ENCODE results near the gene SERHL2.
"Not testable (repeated sequence)": the region's sequence is repeated elsewhere in the genome, so short reads cannot be mapped to it uniquely, and the experiment has no call there.

Gene SERHL2

DNA sequence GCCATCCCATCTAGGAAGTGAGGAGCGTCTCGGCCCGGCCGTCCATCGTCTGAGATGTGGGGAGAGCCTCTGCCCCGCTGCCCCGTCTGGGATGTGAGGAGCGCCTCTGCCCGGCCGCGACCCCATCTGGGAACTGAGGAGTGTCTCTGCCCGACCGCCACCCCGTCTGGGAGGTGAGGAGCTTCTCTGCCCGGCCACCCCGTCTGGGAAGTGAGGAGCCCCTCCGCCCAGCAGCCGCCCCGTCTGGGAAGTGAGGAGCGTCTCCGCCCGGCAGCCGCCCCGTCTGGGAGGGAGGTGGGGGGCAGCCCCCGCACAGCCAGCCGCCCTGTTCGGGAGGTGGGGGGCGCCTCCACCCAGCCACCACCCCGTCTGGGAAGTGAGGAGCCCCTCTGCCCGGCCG lies 53.9 kb downstream of the SERHL2 start:
- DNase-seq (ENCODE audit: low read depth in 2 of 2) = not testable (repeated sequence)

DNA sequence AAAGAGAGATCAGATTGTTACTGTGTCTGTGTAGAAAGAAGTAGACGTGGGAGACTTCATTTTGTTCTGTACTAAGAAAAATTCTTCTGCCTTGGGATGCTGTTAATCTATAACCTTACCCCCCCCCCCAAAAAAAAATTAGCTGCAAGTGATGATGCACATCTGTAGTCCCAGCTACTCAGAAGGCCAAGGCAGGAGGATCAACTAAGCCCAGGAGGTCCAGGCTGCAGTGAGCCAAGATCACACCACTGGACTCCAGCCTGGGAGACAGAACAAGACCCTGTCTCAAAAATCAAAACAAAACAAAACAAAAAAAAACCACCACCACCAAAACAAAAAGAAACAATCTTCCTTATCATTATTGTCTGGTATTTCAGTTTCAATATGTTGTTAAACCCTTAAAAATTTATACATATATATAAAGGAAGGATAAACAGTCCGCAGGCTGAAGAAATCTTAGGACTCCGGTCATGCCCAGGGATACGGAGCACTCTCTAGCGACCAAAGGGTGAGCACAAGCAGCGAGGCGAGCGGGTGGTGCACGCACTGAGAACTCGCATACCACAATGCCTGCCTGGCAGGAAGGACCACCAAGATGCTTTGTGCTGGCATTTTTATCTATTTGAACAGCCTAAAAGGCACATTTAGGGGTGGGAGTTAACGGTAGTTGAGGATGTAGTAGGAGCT lies 54.5 kb downstream of the SERHL2 start:
- DNase-seq (ENCODE audit: low read depth in 2 of 2) = no peak

DNA sequence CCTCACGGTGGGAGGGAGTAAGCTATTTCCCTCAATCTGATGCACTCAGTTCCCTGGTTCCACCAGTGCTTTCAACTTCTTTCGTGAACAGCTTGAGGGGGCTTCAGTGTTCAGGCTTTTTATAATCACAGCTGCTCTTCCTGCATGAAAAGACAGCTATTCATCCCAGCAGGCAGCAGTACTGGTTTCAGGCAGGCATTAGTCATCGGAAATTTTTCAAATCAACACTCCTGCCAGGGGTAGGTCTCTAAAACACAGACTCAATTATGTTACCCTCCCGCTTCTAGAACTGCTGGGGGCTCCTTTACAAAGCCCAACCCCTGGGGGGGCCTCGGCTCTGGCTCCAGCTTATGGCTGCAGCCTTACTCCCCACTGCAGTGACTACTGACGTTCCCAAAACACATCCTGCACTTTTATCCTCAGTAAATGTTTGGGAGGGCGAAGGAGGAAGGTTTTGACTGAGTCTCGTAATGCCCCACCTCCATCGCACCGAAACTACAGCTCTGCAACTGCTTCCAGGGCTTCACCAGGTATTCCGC lies 55.1 kb downstream of the SERHL2 start:
- DNase-seq (ENCODE audit: low read depth in 2 of 2) = no peak

DNA sequence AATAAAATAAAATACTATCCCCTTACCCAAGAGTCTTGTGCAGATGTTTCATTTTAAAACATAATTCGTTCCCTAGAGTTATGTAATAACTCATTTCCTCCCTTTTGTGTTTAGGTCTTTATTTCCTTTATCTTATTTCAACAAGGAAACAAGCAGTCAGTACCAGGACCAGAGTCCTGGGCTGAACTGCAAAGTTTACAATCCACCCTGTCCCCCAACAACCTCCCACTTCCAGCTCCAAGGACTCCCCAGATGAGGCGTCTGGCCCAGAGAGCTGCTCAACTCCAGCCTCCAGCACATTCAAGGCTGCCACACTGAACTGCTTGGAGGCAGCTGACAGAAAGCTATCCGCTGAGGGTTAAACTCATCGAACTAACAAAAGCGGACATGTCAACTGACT lies 56.4 kb downstream of the SERHL2 start:
- no peak for DNase-seq (ENCODE audit: low read depth in 2 of 2)

DNA sequence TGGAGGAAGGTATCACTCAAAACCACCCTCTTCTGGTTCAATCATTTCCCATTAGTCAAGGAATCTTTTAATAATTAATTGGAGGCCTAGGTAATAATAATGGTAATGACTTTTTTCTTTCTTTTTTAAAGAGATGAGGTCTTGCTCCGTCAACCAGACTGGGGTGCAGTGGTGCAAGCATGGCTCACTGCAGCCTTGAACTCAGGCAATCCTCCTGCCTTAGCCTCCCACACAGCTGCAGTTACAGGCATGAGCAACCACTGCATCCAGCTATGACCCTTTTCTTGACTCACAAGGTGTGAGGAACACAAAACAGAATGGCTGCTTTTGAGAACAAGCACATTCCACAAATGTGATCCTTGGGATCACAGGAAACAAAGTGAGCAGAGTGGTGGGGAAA lies 57.3 kb downstream of the SERHL2 start:
- no peak for DNase-seq (ENCODE audit: low read depth in 2 of 2)

DNA sequence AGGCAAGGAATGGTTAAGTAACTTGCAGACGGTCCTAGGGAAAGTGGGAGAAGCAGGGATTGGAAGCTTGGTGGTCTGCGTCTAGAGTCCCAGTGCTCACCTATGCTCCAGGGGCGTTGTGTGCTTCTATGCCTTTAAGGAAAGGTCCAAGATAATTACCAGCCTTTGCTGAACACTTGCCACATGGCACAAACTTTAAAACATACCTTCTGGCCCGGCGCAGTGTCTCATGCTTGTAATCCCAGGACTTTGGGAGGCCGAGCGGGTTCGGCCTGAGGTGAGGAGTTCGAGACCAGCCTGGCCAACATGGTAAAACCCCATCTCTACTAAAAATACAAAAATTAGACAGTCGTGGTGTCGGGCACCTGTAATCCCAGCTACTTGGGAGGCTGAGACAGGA lies 58.6 kb downstream of the SERHL2 start:
- no peak for DNase-seq (ENCODE audit: low read depth in 2 of 2)

DNA sequence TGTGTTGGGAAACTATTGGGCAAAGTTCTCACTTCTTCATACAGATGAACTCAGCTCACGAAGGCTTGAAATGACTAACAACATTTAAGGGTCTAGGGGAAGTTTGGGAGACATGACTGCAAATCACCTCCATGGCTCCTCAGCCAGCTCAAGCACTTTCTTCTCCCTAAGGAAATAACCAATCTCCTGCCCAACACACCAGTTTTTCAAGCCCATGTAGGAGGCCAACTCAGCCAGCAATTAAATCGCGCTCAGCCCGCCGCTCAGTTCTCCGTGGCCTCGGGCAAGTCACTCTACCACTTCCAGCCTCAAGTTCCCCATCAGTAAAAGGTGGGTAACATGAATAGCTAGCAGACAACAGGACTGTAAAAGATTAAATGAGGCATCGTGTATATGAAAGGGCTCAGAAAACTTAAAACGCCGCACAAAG lies 60.1 kb downstream of the SERHL2 start:
- no peak for DNase-seq (ENCODE audit: low read depth in 2 of 2)

DNA sequence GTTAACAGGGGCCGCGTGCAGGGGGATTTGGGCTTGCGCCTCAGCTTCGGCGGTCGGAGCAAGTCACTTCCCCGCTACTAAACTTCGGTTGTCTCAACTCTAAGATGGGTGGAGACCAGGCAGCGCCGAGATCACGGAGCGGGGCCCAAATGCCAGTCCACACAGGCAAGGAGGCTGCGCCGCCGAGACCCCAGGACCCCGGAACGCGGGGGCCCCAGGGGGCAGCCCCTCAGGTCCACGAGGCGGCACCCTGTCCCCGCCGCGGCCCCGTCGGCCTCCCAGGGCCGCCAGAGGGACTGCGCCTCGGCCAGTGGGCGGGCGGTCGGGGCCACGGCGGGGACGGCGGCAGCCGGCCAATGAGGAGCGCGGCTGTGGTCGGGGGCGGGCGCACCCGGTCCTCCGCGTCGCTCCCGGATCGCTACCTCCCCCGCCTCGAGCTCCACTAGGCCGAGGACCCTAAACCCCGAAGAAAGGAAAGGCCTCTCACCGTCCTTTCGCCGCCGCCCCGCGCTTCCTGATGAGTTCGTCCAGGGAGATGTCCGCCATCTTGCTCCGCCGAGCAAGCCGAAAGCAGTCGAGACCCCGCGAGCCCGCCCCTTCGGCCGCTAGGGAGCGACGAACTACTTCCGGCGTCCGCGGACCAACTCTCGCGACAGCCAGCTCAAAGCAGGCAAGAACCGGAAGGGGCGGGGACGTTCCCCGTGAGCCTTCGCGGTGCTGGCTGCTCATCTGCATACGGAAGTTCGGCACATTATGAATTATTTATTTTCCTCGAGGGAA lies 60.7 kb downstream of the SERHL2 start, which contains the start of gene POLDIP3:
POLDIP3 (minus strand) TSS at position 572 of the 780 bp plus-strand sequence; CDS start at position 546, 26 bp downstream.
- DNase-seq (ENCODE audit: low read depth in 2 of 2) = peak; percentile 98 to 99

DNA sequence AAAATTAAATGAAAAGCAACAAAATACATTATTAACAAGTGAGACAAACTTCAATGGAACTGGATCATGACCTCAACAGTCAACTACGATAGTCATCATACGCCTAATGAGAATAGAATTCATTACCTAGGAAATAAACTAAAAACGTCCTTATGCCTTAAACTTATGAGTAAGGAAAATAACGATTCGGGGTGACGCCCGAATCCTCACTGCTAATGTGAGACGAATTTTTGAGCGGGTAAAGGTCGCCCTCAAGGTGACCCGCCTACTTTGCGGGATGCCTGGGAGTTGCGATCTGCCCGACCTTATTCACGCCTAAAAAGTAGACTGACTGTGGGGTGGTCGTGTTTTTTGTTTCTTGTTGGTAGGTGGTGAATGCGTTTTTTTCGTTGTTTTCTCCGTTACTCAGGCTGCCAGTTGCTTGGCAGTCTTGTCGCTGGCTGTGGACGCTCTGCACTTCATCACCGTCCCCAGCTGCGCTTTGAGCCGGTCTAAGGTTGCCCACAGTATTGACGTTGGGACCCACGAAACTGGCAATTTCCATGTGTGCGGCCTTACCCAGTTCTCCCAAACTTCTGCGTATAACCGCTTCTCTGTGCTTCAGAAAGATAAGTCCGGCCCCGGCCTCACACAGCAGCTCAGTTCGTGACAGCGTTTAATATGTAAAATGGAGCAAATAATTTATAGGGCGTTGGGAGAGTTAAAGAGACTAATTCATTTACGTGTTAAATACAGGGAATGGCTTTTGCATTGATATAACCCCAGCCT lies 61.5 kb downstream of the SERHL2 start:
- DNase-seq (ENCODE audit: low read depth in 2 of 2) = peak; percentile 81 to 85

DNA sequence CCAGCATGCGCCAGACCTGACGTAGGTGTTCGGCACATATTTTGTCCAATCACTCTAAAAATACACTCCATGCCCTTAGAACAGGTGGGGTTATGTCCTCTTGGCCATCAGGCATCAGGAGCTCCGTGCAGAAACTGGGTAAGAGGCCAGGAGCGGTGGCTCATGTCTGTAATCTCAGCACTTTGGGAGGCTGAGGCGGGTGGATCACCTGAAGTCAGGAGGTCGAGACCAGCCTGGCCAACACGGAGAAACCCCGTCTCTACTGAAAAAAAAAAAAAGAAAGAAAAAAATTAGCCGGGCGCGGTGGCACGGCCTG lies 62.1 kb downstream of the SERHL2 start:
- DNase-seq (ENCODE audit: low read depth in 2 of 2) = not testable (repeated sequence)

DNA sequence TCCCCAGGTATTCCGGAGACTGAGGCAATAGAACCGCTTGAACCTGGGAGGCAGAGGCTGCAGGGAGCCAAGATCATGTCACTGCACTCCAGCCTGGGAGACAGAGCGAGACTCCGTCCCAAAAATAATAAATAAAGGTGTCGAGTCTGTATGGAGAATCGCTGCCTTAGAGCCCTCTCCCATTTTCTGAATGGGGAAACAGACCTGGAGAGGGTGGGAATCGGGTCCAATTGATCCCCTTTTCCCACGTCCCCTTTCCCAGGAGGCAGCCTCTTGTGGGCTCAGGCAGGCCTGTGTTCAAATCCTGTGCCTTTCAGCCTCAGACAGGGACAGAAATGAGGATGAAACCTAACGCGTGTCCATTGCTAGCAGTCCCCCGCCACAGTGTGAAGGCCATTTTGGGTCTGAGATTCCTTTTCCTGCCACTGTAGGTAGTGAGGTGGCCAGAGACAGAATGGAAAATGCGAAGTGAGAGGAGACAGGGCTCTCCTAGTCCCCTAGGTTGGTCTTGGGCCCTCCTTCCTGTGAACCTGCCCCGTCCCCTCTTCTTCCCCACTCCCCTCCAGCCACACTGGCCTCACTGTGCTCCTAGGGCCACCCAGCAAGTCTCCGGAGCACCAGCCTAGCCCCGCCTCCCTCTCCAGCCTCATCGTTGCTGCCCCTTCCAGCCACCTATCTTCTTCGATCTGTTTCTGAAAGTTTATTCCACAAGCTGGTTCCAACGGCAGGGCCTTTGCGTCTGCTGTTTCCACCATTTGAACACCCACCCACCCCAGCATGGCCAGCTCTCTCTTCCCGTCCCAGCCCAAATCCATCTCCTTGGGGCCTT lies 63.6 kb downstream of the SERHL2 start:
- no peak for DNase-seq (ENCODE audit: low read depth in 2 of 2)

DNA sequence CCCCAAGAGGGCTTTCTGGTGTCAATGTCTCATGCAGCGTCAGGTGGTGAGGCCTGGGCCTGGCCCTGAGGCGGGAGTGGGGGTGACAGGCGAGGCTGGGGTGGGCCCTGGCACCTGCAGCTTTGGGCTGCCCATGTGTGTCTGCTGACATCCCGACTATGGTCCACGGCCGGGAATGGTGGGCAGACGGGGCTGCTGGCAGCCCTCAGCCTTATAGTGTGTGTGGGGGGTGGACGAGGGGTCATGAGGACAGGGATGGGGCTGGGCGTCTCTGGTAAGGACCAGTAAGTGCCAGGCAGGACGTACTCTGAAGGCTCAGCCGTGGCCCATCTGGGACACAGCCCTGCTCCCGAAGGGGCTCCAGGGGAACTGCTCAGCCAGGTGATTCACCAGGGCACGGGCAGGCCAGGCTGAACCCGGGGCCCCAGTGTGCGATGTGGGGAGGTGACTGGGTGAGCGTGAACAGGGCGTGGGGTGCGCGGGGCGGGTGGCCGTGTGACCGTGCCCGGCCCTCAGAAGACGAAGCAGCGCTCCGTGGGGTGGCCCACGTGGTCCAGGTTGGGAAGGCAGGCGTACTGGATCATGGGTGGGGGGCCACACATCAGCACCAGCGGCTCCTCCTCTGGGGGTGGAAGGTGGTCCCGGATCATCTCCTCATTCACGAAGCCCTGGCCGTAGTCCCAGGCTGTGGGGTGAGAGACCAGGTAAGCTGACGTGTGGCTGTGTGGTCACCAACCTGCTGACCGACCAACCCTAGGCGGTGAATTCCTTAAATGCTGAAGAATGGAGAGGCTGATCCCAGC lies 65.7 kb downstream of the SERHL2 start:
- no peak for DNase-seq (ENCODE audit: low read depth in 2 of 2)

DNA sequence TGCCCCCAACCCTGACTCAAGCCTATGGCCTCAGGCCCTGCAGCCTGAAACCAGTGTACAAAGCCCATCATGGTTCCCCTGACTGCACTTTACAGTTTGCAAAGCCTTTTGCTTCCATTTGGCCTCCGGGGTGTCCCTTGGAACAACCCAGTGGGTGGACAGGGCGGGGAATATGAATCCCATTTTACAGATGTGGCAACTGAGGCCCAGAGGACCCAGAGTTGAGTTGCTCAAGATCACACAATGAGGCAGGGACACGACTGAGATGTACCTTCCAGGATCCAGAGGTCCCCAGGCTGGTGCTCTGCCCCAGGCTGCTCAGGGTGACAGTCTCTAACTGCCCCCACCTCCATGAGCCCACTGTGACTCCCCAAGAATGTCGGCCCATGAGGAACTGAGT lies 66.3 kb downstream of the SERHL2 start:
- DNase-seq (ENCODE audit: low read depth in 2 of 2) = no peak

DNA sequence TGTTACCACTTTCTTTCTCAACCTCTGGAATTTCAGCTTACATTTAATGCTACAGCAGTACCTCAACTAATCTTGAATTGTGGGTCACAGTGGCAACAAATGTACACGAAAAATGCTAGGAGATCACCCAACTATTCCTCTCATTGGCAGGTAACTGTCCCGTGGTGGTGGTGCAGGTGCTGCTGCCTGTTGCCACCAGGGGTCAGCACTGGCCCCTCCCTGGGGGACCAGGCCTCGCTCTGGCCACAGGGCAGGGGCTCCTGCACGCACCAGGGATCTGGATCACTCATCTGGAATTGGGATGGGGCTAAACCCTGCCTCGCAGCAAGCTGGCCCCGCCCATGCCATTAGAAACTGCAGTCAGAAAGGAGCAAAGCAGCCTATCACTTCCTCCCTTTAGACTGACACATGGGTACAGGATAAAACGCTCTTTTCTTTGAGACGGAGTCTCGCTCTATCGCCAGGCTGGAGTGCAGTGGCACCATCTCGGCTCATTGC lies 67.8 kb downstream of the SERHL2 start:
- DNase-seq (ENCODE audit: low read depth in 2 of 2) = peak; percentile 42 to 51

DNA sequence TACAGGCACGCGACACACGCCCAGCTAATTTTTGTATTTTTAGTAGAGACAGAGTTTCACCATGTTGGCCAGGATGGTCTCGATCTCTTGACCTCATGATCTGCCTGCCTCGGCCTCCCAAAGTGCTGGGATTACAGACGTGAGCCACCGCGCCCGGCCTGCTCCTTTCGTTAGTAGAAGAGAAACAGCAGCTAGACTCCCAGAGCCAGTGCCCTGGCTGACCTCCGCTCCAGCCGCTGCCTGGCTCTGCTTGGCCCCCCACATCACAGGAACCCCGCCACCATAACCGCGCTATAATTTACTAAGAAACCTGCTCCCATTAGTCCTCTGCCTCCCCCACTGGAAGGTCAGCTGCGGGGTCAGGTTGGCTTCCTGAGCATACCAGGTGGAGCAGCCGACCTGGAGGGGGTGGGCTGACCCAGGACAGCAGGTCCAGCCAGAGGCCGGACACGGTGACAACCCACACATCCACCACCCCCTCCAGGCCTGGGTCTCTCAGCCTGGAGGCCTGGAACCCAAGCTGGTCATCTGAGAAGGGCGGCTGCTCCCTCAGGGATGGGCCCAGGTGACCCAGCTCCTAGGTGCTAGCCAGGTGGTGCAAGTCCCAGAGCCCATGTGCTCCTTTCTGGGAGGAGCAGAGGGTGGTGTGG lies 68.4 kb downstream of the SERHL2 start:
- no peak for DNase-seq (ENCODE audit: low read depth in 2 of 2)

DNA sequence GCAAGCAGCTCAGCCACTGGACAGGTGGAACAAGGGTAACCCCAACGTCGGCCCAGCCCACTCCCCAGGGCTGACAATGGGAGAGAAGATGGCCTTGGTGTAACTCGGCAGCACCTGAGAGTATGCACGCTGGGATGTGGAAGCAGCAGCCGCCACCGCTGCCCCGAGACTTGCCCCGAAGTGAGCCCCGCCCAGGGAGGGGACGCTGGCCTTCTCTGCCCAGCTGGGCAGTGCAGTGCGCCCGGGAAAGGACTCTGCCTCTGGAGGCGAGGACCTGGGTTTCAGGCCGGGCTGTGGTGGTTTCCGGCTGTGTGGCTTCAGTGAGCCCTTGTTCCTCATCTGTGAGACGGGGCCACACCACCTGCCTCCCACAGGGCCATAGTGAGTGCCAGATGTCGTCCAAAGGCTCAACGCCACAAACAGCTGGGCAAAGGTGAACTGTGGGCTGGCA lies 69.6 kb downstream of the SERHL2 start:
- no peak for DNase-seq (ENCODE audit: low read depth in 2 of 2)

Data from stimulated activated CD4-positive, alpha-beta T cell treated with anti-CD3 and anti-CD28 coated beads, Interleukin-4, amount 100 ng/mL, for 48 hours (primary cell).